ENCODE results near the gene FGF22. TPM values are rescaled to one million over a fixed set of nuclear protein-coding genes. Genes with fewer than 3 reads are reported as not detected.
"Not testable (repeated sequence)": the region's sequence is repeated elsewhere in the genome, so short reads cannot be mapped to it uniquely, and the experiment has no call there.

Gene FGF22
- total RNA-seq (2014; rRNA removed; shearing (Covaris generic); ENCODE audit: low replicate concordance) = not detected in 2 replicates

DNA sequence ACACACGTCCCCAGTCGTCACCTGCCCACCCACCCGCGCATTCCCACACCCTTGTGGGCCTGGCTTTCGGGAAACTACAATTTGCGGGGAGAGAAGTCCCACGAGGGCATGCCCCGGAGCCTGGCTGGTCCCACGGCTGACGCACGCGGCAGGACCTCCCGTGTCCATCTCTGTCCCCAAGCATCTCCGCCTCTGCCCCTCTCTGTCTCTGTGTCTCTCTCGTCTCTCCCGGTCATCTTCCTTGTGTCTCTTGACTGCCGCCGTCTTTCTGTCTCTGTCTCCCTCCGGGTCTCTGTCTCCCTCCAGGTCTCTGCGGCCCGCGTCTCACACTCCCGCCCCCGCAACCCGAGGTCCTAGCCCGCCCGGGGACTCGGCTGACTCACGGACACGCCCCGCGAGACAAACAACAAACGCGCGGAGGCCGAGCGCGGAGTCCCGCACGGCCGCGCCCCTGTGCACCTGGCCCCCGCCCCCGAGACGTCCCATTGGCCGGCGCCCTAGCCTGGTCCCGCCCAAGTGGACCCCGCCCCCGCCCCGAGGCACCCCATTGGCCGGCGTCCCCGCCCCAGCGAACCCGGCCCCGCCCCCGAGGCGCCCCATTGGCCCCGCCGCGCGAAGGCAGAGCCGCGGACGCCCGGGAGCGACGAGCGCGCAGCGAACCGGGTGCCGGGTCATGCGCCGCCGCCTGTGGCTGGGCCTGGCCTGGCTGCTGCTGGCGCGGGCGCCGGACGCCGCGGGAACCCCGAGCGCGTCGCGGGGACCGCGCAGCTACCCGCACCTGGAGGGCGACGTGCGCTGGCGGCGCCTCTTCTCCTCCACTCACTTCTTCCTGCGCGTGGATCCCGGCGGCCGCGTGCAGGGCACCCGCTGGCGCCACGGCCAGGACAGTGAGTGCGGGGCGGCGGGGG, at the start of gene FGF22:
Gene FGF22 (plus strand): TSS at position 627 of the 908 bp plus-strand sequence. CDS start 47 bp downstream, at position 674.
- peak; percentile 64 for DNase-seq (ENCODE audit: low read depth)
- in situ Hi-C loops (cut with HindIII; ENCODE audit: low pct_unique_long_range_greater_than_20kb, low sequenced_read_pairs) = no loop called here

DNA sequence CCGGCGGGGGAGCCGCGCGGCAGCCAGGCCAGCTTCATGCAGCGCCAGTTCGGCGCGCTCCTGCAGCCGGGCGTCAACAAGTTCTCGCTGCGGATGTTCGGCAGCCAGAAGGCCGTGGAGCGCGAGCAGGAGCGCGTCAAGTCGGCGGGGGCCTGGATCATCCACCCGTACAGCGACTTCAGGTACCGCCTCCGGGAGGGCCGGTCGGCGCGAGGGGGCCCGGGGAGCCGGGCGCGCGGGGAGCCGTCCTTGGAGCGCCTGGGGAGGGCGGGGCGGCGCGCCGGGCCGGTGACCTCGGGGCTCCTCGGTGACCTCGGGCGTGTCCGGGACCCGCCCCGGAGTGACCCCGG, 49.3 kb upstream of the FGF22 start:
- no peak for DNase-seq (ENCODE audit: low read depth)
- in situ Hi-C loops (cut with HindIII; ENCODE audit: low pct_unique_long_range_greater_than_20kb, low sequenced_read_pairs) = no loop called here

DNA sequence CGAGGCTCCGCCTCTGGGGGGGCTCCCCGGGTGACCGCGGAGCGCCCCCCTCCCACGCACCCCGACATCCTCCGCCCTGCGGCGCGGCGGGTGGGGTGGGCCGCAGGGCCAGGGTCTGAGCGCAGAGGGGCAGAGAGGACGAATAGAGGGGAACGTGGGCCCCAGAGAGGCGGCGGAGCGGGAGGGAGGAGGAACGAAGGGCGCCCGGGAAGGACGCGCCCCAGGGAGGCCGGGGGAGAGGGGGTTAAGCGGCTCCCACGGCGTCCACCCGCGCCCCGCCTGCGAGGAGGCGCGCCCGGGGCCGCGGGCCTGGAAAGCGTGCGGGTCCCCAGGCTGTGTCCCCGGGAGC, 49.0 kb upstream of the FGF22 start:
- in situ Hi-C loops (cut with HindIII; ENCODE audit: low pct_unique_long_range_greater_than_20kb, low sequenced_read_pairs) = no loop called here
- no peak for DNase-seq (ENCODE audit: low read depth)

DNA sequence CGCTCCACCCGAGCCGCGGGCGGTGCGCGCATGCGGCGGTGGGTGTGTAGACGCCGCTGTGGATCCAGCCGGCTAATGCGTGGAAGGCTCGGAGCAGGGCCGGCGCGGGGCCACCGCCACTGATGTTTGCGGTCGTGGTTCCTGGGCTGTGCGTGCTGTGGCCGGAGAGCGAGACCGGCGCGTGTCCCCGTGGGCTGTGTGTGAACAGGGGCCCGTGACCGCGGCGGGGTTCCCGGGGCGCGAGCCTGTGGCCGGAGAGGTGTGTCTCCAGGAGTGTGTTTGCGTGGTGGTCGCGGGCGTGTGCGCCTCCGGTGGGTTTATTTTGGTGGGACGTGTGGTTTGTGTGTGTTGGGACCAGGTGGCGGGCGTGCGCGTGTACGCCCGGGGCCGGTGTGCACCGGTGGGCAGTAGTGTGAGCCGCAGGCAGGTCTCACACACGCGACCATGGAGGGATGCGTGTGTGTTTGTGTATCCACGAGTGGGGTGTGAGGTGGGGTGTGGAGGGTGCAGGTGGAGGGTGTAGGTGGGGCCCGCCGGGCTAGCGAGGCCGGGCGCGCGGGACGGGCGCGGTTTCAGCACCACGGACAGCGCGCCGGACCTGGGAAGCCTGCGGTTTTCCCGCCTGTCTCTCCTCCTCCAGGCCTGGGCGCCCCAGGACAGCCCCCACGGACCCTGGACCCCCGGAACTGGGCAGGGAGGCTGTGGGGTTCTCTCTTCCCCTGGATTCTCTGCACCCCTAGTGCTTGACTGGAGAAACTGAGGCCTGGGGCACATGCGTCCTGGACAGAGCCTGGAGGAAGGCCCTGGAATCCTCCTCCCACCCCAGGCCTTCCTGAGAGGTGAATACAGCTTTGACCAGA, 48.4 kb upstream of the FGF22 start:
- DNase-seq (ENCODE audit: low read depth) = no peak
- in situ Hi-C loops (cut with HindIII; ENCODE audit: low pct_unique_long_range_greater_than_20kb, low sequenced_read_pairs) = no loop called here

DNA sequence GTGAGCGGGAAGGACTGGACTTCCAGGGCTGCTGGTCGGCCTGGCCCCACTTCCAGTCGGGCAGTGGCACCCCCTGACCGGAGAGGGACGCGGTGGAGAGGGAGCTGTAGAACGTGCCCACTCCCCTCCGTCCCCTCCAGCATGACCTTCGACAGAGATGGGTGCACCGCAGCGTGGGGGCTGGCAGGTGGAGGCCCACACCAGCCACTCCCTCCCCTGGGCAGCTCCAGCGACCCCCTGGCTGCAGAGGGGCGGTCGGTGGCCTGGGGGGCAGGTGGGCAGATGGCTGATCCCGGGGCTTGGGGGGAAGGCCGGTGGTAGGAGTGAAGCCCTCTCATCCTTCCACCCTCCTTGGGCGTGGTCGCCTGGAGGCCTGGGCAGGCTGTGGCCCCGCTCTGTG, 47.6 kb upstream of the FGF22 start:
- in situ Hi-C loops (cut with HindIII; ENCODE audit: low pct_unique_long_range_greater_than_20kb, low sequenced_read_pairs) = no loop called here
- DNase-seq (ENCODE audit: low read depth) = no peak

DNA sequence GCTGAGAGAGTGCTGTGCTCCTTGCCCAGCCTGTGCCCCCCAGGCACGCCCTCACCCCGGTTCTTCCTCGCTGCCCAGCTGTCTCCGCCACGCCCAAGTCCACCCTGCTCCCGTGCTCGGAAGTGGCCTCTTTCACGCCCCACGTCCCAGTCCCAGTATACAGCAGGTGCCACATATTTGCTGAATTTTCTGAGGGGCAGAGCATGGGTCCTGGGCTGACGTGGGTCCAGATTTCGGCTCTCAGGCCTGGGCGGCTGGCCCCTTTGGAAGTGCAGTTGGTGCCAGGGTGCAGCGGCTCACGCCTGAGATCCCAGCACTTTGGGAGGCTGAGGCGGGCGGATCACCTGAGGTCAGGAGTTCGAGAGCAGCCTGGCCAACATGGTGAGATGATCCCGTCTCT, 46.6 kb upstream of the FGF22 start:
- in situ Hi-C loops (cut with HindIII; ENCODE audit: low pct_unique_long_range_greater_than_20kb, low sequenced_read_pairs) = no loop called here
- no peak for DNase-seq (ENCODE audit: low read depth)

DNA sequence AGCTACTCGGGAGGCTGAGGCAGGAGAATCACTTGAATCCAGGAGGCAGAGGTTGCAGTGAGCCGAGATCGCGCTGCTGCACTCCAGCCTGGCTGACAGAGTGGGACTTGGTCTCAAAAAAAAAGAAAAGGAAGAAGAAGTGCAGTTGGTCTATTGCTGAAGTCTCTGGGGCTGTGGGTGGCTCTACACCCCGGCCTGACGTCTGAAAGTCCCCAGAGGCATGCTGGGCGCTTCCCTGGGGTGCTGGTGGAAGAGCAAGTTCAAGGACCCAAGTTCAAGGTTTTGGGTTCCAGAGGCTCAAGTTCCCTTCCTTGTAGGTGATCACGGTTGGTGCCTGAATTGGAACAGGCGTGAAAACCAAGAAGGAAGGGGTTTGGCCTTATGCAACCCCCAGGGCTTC, 46.2 kb upstream of the FGF22 start:
- DNase-seq (ENCODE audit: low read depth) = no peak
- in situ Hi-C loops (cut with HindIII; ENCODE audit: low pct_unique_long_range_greater_than_20kb, low sequenced_read_pairs) = no loop called here

DNA sequence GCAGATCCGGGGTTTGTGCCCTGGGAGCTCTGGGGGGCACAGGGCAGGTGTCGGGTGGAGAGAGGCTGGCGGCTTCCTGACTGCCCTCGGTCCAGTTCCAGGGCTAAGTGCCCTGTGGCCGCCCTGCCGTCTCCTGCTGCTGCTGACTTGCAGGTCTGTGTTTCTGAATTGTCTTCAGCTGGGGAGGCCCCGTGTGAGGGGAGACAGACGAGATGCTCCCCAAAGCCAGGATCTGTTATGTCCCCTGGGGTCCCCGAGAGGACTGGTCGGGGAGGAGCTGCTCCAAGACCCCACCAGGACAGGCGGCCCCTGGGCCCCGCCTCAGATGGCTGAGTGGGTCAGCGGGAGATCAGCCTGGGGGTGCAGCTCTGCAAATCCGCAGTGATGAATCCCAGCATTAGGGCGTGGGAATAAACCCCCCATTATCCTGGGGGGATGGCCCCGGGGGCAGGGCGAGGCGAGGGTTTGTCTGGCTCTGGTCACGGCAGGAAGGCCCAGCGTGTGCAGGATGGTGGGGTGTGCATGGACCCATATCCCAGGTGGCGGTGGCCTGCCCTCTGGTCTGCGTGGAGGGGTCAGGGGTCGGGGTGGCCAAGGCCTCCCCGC, 45.3 kb upstream of the FGF22 start:
- DNase-seq (ENCODE audit: low read depth) = no peak
- in situ Hi-C loops (cut with HindIII; ENCODE audit: low pct_unique_long_range_greater_than_20kb, low sequenced_read_pairs) = no loop called here

DNA sequence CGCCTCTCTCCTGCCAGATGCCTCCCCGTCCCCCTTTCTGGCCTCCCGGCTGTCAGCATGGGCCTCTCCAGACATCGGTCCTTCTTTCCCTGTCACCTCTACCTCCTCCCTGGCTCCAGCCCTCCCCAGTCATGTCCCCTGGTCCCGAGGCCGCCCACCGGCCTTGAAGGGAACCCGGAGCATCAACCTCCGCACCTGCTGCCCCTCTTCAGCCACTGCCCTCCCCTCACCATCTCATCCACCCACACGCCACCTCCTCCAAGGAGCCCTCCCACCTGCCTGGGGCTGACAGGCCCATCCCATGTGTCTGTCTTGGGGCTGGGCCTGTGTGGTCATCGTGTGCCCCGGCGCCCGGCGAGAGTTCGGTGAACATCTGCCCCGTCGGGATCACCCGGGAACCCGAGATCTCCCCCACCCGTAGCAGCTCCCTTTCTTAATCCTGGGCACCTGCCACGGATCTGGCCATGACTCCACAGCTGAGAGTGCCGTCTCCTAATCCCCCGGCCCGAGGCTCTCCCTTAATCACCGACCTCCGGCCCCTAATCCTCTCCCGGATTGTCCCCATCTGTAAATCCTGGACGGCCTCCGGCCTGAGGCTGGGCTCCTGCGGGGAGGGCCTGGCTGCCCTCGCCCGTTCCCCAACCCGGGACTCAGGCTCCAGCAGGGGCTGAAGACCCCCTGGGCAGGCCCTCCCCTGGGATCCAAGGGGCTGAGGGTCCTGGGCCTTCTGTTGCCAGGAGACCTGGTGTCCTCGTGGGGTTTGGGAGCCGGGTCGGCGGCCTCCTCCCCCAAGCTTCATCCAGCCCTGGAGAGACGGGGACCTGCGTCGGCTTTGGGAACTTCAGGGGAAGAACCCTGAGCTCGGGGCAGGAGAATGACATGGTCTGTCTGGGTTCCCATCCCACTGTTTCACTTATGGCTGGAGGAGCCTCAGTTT, 44.1 kb upstream of the FGF22 start:
- in situ Hi-C loops (cut with HindIII; ENCODE audit: low pct_unique_long_range_greater_than_20kb, low sequenced_read_pairs) = no loop called here
- no peak for DNase-seq (ENCODE audit: low read depth)

DNA sequence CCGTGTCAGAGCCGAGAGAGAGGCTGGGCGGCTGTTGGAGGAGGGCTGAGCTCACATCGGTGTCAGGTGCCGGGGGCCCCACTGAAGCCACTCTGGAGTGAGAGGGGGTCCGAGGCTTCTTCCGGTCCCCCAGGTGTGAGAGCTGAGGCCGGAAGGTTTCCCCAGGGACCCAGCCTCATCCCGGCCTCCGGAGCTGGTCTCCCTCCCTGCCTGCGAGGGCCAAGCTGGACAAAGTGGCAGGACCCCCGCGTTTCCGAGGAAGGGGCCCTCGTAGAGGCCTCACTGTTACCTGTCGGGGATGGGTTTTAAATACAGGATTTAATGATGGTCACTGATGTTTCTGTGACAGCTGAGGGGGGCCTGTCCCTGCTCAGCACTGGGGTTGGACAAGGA, 43.4 kb upstream of the FGF22 start:
- no peak for DNase-seq (ENCODE audit: low read depth)
- in situ Hi-C loops (cut with HindIII; ENCODE audit: low pct_unique_long_range_greater_than_20kb, low sequenced_read_pairs) = no loop called here

DNA sequence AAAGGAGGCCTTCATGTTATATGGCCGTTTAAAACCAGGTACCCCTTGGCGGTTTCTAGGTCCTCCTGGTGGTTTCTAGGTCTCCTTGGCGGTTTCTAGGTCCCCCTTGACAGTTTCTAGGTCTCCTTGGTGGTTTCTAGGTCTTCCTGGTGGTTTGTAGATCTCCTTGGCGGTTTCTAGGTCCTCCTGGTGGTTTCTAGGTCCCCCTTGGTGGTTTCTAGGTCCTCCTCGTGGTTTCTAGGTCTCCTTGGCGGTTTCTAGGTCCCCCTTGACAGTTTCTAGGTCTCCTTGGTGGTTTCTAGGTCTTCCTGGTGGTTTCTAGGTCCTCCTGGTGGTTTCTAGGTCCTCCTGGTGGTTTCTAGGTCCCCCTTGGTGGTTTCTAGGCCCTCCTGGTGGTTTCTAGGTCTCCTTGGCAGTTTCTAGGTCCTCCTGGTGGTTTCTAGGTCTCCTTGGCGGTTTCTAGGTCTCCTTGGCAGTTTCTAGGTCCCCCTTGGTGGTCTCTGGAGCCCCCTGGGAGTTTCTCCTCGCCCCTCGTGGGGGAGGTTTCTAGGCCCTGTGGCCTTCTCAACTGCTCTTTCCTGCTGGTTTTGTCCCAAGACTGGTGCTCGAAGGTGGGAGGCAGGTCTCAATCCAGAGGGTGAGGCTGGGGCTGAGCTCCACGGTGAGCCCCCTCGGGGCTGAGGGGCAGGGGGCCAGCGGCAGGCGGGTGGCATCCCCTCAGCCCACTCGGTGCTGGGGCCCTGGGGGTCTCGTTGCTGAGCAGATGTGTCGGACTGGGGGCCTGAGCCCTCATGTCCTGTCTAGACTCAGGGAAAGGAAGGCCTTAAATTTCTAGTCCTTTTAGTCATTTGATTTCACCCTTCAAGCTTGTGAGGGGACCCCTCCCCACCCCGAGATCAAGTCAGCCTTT, 42.0 kb upstream of the FGF22 start:
- in situ Hi-C loops (cut with HindIII; ENCODE audit: low pct_unique_long_range_greater_than_20kb, low sequenced_read_pairs) = no loop called here
- DNase-seq (ENCODE audit: low read depth) = no peak

DNA sequence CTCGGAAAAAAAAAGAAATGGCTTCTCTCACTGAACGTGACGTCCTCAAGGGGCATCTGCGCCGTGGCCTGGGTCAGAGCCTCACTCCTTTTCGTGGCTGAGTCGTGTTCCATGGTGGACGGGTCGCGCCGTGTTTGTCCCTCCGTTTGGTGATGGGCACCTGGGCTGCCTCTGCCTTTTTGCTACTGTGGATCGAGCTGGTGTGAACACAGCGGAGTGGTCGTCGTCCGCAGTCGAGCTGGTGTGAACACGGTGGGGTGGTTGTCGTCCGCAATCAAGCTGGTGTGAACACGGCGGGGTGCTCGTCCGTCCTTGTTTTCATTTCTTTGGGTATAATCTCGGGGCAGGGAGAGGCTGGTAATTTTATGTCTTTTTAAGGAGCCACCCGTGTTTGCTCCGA, 38.4 kb upstream of the FGF22 start:
- no peak for DNase-seq (ENCODE audit: low read depth)
- in situ Hi-C loops (cut with HindIII; ENCODE audit: low pct_unique_long_range_greater_than_20kb, low sequenced_read_pairs) = no loop called here

DNA sequence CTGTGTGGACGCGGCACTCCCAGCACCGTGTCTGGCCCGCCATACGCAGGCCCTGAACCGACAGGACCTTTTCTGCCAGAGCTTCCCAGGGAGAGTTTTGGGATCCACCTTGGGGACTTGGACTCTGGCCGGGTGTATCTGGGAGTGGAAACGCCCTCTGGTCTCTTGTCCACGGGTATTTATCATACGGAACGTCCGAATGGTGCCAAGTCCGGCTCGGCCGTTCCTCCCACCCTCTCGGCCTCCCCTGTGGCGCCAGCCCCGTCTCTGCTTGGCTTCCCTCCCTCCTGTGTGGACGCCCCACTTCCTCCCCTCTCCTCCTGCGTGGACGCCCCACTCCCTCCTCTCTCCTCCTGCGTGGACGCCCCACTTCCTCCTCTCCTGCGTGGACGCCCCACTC, 37.9 kb upstream of the FGF22 start:
- in situ Hi-C loops (cut with HindIII; ENCODE audit: low pct_unique_long_range_greater_than_20kb, low sequenced_read_pairs) = no loop called here
- no peak for DNase-seq (ENCODE audit: low read depth)

DNA sequence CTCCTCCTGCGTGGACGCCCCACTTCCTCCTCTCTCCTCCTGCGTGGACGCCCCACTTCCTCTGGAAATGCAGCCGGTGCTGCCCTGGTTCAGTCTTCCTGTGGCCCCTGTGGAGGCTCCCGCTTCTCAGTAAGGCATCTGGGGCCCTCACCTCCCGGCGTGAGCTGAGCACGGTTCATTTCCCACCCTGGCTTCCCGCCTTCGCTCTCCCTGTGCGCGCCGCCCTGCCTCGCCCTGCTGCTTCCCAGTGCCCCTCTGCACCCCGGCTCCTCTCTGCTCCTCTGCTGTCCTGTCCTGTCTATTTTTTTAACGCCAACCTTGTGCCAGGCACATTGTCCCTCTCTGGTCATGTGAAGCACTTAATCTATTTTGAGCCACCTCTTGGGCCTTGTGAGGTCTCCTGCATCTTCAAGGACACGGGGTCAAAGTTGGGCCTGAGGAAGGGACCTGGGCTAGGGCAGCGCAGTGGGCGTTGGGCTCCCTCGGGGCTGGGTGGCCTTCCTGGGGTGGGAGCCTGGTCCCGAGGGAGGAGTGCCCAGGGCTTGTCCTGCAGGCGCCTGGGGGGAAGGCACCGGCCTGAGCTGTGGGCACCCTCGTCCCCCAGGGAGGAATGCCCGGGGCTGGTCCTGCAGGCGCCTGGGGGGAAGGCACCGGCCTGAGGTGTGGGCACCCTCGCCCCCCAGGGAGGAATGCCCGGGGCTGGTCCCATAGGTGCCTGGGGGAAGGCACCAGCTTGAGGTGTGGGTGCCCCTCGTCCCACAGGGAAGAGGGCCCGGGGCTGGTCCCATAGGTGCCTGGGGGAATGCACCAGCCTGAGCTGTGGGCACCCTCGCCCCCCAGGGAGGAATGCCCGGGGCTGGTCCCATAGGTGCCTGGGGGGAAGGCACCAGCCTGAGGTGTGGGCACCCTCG, 37.0 kb upstream of the FGF22 start:
- in situ Hi-C loops (cut with HindIII; ENCODE audit: low pct_unique_long_range_greater_than_20kb, low sequenced_read_pairs) = no loop called here
- no peak for DNase-seq (ENCODE audit: low read depth)

DNA sequence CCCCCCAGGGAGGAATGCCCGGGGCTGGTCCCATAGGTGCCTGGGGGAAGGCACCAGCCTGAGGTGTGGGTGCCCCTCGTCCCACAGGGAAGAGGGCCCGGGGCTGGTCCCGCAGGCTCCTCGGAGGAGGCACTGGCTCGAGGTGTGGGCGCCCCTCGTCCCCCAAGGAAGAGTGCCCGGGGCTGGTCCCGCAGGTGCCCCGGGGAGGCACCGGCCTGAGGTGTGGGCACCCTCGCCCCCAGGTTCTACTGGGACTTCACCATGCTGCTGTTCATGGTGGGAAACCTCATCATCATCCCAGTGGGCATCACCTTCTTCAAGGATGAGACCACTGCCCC, 36.4 kb upstream of the FGF22 start:
- in situ Hi-C loops (cut with HindIII; ENCODE audit: low pct_unique_long_range_greater_than_20kb, low sequenced_read_pairs); DNase-seq (ENCODE audit: low read depth): not testable (repeated sequence)

DNA sequence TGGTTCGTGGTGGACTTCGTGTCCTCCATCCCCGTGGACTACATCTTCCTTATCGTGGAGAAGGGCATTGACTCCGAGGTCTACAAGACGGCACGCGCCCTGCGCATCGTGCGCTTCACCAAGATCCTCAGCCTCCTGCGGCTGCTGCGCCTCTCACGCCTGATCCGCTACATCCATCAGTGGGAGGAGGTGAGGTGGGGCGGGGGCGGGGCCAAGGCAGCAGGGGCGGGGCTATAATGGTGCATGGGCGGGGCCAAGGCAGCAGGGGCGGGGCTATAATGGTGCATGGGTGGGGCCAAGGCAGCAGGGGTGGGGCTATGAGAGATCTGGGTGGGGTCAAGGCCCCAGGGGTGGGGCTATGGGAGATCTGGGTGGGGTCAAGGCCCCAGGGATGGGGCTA, 35.9 kb upstream of the FGF22 start:
- in situ Hi-C loops (cut with HindIII; ENCODE audit: low pct_unique_long_range_greater_than_20kb, low sequenced_read_pairs); DNase-seq (ENCODE audit: low read depth): not testable (repeated sequence)
